HCEC 1CT (cell line): Measurements from ENCODE around the gene TACSTD2.
"Not testable (repeated sequence)": the region's sequence is repeated elsewhere in the genome, so short reads cannot be mapped to it uniquely, and the experiment has no call there.

ENCODE experiments used
- DNase-seq: peaks from one replicate; pipeline ENCODE4 v3.0.0-alpha.2; 2017

TACSTD2 gene

GRCh38 chr1:58555393-58555792 lies 21.7 kb downstream of the TACSTD2 start:
- no peak for DNase-seq

- no peak for DNase-seq
Measured at GRCh38 chr1:58551186-58552140, 25.6 kb downstream of the TACSTD2 start.

GRCh38 chr1:58549291-58549690 lies 27.8 kb downstream of the TACSTD2 start:
- not testable (repeated sequence) for DNase-seq

- DNase-seq, result no peak
Measured at GRCh38 chr1:58548371-58548770, 28.7 kb downstream of the TACSTD2 start.

- DNase-seq, result peak; percentile 96
Measured at GRCh38 chr1:58546520-58547308, 30.3 kb downstream of the TACSTD2 start, which contains the start of gene OMA1. TSS of gene OMA1 (minus strand) at chr1:58546726. CDS start at chr1:58539294, 7,432 bp downstream.

- DNase-seq, result peak; percentile 83
Measured at GRCh38 chr1:58545591-58546519, 31.2 kb downstream of the TACSTD2 start.

- no peak for DNase-seq
Measured at GRCh38 chr1:58543260-58543659, 33.8 kb downstream of the TACSTD2 start.

GRCh38 chr1:58539553-58539952 lies 37.5 kb downstream of the TACSTD2 start:
- DNase-seq, result peak; percentile 54

GRCh38 chr1:58538821-58539220 lies 38.2 kb downstream of the TACSTD2 start:
- DNase-seq, result no peak

GRCh38 chr1:58531842-58532241 lies 45.2 kb downstream of the TACSTD2 start:
- not testable (repeated sequence) for DNase-seq

GRCh38 chr1:58529284-58529683 lies 47.8 kb downstream of the TACSTD2 start:
- no peak for DNase-seq

- peak; percentile 87 for DNase-seq
Measured at GRCh38 chr1:58528518-58528917, 48.5 kb downstream of the TACSTD2 start.
